ENCODE data around the gene ENHO.
A peak's percentile ranks its signal among the peaks of the same experiment; 100 is the strongest.
"Not testable (repeated sequence)": the region's sequence is repeated elsewhere in the genome, so short reads cannot be mapped to it uniquely, and the experiment has no call there.

ENHO gene

DNA sequence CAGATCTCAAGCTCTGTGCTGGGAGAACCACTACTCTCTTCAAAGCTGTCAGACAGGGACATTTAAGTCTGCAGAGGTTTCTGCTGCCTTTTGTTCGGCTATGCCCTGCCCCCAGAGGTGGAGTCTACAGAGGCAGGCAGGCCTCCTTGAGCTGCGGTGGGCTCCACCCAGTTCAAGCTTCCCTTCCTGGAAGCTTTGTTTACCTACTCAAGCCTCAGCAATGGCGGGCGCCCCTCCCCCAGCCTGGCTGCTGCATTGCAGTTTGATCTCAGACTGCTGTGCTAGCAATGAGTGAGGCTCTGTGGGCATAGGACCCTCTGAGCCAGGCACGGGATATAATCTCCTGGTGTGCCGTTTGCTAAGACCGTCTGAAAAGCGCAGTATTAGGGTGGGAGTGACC, 9.3 kb upstream of the ENHO start:
- H3K27ac Mint-ChIP-seq; H3K36me3 Mint-ChIP-seq (ENCODE audit: low read depth); H3K4me3 Mint-ChIP-seq; H3K9me3 Mint-ChIP-seq; intact Hi-C loops (cut with micrococcal nuclease): not testable (repeated sequence)
- H3K27me3 Mint-ChIP-seq, result peaks cover 56% of the 10 kb centered on the region
- H3K4me1 Mint-ChIP-seq (ENCODE audit: low read depth), result peaks cover 11% of the 10 kb centered on the region

DNA sequence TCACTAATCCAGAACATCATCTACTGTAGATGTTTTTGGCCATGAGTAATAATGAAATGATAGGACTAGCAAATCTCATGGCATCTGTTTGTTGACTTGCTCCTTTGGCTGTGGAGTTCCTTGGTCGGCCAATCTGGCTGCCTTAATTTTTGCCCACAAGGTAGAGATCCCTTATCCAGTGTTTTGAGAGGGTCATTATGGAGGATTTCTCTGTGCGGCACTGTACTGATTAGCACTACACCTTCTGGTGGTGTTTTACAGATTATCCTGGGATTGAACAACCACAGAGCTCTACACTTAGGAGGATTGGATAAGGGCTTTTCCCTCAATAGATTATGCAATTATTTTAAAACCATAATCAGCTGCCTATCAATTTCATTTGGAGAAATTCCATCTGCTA, 3.2 kb upstream of the ENHO start:
- H3K27me3 Mint-ChIP-seq, result peaks cover 65% of the 10 kb centered on the region

DNA sequence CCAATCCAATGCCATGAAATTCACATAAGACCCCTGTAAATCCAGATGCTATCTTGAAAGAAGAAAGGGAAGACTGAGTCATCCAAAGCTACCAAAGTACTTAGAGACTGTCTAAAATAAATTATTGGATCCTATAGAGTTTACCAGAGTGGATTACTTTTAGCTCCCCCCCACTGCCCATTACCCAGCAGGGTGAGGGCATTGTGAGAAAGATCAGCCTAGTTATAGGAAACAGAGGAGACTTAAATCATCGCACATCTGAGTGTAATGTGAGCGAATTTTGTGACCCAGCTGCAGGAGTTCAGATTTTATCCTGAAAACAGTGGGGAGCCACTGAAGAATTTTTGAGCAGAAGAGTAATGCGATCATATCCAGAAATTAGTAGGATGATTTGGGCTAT, 1.6 kb upstream of the ENHO start:
- H3K4me3 Mint-ChIP-seq, result no peak overlapping the region
- peaks cover 6% of the 10 kb centered on the region for H3K36me3 Mint-ChIP-seq (ENCODE audit: low read depth)
- H3K27ac Mint-ChIP-seq, result no peak overlapping the region
- peaks cover 52% of the 10 kb centered on the region for H3K27me3 Mint-ChIP-seq
- H3K4me1 Mint-ChIP-seq (ENCODE audit: low read depth), result peaks cover 34% of the 10 kb centered on the region
- H3K9me3 Mint-ChIP-seq, result no peaks in the 10 kb centered on the region
- intact Hi-C loops (cut with micrococcal nuclease), result no loop called here

More for the DNA sequence above, 3.2 kb upstream of the ENHO start:
- Mint-ChIP-seq H3K9me3 (no peaks in the 10 kb centered on the region), H3K4me3 (no peak overlapping the region), H3K4me1 (ENCODE audit: low read depth) (peaks cover 17% of the 10 kb centered on the region), H3K27ac (no peak overlapping the region), H3K36me3 (ENCODE audit: low read depth) (peaks cover 6% of the 10 kb centered on the region)
- intact Hi-C loops (cut with micrococcal nuclease), result no loop called here

DNA sequence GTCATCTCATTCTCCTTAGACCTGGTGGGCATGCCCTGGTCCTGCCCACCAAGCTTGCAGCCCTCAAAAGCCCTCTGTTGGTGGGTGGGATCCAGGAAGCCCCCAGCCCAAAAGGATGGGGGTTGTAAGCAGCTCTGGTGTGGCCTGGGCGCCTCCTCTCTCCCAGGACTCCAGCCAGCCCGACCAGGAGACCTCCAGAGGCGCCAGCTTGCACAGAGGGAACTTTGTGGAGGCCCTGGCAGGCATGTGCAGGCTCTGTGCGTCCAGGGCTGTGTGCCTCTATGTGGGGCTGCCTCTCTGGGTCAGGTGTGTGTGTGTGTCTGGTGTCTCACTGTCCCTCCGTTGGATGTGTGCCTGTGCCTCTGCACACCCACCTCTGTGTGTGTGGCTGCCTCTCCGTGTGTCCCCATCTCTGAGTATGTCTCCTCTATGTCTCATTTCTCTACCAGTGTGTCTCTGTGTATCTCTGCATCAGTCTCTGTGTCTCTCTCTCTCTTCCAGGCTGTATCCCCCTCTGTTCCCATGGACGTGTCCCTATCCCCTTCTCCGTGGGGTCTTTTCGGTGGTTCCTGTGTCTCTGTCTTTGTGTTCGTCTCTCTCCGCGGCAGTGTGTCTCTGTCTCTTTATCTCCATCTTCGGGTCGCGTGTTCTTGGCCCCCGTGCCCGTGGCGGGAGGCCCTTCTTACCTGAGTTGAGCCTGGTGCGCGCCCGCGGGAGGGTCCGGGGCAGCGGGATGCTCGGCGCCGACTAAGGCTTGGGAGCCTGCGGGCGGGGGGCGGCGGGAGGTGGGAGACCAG, 501 bp downstream of the ENHO start:
- H3K4me1 Mint-ChIP-seq (ENCODE audit: low read depth), result peaks cover 54% of the 10 kb centered on the region
- H3K36me3 Mint-ChIP-seq (ENCODE audit: low read depth), result peaks cover 6% of the 10 kb centered on the region
- peaks cover 46% of the 10 kb centered on the region for H3K27me3 Mint-ChIP-seq
- H3K4me3 Mint-ChIP-seq, result peak overlapping the region; percentile 83
- H3K27ac Mint-ChIP-seq, result peak overlapping the region; percentile 4
- intact Hi-C loops (cut with micrococcal nuclease), result no loop called here
- no peaks in the 10 kb centered on the region for H3K9me3 Mint-ChIP-seq

DNA sequence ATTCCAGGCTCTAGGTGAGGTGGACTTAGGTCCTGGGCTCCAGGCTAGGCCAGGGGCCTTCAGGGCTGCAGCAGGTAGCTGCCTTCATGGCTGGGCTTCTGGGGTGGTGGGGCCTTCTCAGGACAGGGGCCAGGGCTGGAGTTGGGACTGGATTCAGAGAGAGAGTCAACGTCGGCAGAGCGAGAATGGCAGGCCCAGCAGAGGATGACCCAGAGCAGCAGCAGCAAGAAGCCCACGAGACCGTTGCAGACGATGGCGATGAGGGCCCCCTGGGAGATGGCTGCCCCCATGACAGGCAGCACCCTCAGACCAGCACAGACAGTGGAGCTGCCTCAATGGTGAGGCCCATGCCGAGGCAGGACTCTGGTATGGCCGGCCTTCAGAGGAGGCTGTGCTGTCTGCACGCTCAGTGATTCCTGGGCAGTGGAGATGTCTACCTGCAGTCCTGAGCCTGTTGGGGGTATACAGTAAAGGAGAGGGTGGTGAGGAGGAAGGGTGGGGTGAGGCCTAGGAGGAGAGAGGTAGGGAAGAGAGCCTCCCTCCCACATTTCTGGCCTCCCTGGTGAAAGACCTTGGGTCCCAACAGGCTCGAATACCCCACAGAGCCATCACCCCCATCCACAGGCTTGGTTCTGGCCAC, 1.3 kb downstream of the ENHO start:
- peak overlapping the region; percentile 39 for H3K27ac Mint-ChIP-seq
- peak overlapping the region; percentile 83 for H3K4me3 Mint-ChIP-seq
- no peaks in the 10 kb centered on the region for H3K9me3 Mint-ChIP-seq
- peaks cover 6% of the 10 kb centered on the region for H3K36me3 Mint-ChIP-seq (ENCODE audit: low read depth)
- intact Hi-C loops (cut with micrococcal nuclease), result no loop called here
- H3K4me1 Mint-ChIP-seq (ENCODE audit: low read depth), result peaks cover 60% of the 10 kb centered on the region
- H3K27me3 Mint-ChIP-seq, result peaks cover 44% of the 10 kb centered on the region

DNA sequence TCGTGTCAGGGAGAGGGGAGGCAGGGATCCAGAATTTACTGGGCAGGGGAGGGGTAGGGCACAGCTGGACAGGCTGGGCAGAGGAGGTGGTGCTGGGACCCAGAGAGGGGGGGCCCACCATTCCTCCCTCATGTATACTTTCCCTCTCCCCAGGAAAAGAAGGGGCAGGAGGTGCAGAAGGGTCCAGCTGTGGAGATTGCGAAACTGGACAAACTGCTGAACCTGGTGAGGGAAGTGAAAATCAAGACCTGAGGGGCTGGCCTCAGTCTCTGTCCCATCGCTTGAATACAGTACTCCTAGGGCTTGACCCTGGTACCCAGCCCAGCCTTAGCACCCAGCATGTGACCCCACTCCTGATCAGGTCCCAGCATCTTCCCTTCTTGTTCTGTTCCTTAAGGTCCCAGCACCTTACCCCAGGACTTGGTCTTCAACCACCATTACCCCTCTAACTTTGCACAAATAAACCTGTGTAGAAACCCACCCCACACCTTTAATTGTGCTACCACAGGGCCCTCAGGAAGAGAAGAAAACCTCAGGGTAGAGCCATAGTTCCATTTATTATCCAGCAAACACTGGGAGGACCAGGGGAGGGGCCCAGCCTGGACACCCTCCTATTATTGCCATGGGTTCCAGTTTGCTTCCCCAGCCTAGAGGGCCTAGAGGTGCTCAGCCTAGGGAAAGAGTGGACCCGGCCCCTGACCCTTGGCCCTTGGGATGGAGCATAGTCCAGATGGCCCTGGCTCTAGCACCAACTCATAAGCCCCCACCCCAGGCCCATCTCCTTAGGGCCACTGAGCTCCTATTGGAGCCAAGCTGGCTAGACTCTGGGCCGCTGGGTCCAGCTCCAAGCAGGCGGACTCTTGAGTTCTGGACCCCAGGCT, 2.0 kb downstream of the ENHO start:
- Mint-ChIP-seq H3K27ac (peak overlapping the region; percentile 39), H3K27me3 (peaks cover 44% of the 10 kb centered on the region), H3K9me3 (no peaks in the 10 kb centered on the region), H3K36me3 (ENCODE audit: low read depth) (peaks cover 6% of the 10 kb centered on the region), H3K4me3 (peak overlapping the region; percentile 83), H3K4me1 (ENCODE audit: low read depth) (peaks cover 67% of the 10 kb centered on the region)
- intact Hi-C loops (cut with micrococcal nuclease), result no loop called here

DNA sequence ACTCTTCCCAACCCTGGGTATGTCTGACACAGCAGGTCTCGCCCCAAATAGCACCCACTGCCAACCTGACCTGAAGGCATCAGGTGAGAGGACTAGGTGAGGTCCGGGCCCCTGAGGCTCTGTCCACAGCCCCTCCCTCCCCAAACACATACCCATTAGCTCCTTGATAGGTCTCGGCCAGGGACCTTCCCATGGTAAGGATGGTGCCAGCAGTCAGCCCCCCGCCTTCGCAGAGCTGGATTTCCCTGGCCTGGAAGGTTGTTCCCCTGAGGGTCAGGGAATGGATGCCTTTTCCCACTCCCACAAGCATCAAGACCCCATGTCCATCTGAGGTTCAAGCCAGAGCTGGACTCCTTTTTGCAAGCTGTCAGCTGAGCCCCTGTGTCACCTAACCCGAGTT, 2.7 kb downstream of the ENHO start:
- H3K9me3 Mint-ChIP-seq, result no peaks in the 10 kb centered on the region
- intact Hi-C loops (cut with micrococcal nuclease), result no loop called here

DNA sequence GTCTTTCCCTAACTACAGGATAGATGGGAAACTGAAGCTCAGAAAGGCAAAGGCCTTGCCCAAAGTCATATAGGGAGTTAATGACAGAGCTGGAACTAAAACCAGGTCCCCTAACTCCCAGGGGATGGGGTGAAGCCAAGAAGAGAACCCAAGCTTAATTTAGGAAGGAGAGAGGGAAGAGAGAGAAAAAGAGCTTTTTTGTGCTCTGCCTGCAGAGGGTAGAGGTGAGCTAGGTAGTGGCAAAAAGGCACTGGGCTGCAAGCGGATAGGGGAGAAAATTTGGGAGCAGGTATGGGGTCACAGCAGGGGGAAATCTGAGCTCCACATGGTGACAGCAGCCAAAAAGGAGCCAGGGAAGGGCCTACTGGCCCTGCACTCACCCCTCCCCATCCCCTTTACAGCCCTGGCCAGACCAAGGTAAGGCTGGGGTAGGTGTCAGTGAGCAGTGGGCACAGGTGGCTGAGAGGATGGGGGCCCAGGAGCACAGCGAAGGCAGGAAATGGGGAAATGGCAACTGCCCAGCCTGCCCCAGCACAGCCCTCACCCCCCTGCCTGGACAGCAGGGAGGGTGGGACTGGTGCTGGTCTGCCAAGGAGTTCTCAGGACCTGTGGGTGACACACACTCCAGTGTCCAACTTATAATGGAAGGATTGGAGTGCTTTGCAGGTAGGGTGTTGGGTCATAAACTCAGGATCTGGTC, 3.3 kb downstream of the ENHO start:
- intact Hi-C loops (cut with micrococcal nuclease), result loop anchor here (1.0 kb wide), 1 partner anchor 61 kb away; the partner anchor contains the start of genes DNAI1 and FAM219A
- Mint-ChIP-seq H3K27me3 (peaks cover 36% of the 10 kb centered on the region), H3K4me3 (peak overlapping the region; percentile 1), H3K4me1 (ENCODE audit: low read depth) (peaks cover 73% of the 10 kb centered on the region), H3K9me3 (no peaks in the 10 kb centered on the region), H3K27ac (peak overlapping the region; percentile 75), H3K36me3 (ENCODE audit: low read depth) (peaks cover 6% of the 10 kb centered on the region)

More for the DNA sequence above, 2.7 kb downstream of the ENHO start:
- Mint-ChIP-seq H3K27me3 (peaks cover 38% of the 10 kb centered on the region), H3K27ac (peak overlapping the region; percentile 36), H3K4me1 (ENCODE audit: low read depth) (peaks cover 68% of the 10 kb centered on the region), H3K36me3 (ENCODE audit: low read depth) (peaks cover 6% of the 10 kb centered on the region), H3K4me3 (peak overlapping the region; percentile 50)

DNA sequence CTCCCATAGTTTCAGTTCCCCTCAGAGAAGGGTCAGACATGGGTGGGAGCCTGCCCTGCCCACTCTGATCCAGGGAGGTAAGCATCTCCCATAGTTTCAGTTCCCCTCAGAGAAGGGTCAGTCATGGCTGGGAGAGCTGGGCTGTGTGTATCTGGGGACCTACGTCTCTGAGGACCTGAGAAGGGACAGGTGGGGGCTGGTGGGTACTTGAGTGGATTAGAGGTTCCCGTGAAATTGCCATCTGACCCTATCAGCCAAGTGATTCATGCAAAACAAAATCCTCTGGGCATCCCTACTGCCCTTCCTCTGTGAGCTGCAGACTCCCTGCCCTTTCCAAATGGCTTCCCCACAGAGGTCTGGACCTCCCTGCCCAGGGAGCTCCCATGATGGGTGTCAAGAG, 3.9 kb downstream of the ENHO start:
- H3K36me3 Mint-ChIP-seq (ENCODE audit: low read depth), result peaks cover 6% of the 10 kb centered on the region
- peaks cover 74% of the 10 kb centered on the region for H3K4me1 Mint-ChIP-seq (ENCODE audit: low read depth)
- H3K27me3 Mint-ChIP-seq, result peaks cover 33% of the 10 kb centered on the region
- H3K9me3 Mint-ChIP-seq, result no peaks in the 10 kb centered on the region
- intact Hi-C loops (cut with micrococcal nuclease), result loop anchor here (1.0 kb wide), 1 partner anchor 61 kb away; the partner anchor contains the start of genes DNAI1 and FAM219A
- H3K27ac Mint-ChIP-seq, result peak overlapping the region; percentile 75
- no peak overlapping the region for H3K4me3 Mint-ChIP-seq

DNA sequence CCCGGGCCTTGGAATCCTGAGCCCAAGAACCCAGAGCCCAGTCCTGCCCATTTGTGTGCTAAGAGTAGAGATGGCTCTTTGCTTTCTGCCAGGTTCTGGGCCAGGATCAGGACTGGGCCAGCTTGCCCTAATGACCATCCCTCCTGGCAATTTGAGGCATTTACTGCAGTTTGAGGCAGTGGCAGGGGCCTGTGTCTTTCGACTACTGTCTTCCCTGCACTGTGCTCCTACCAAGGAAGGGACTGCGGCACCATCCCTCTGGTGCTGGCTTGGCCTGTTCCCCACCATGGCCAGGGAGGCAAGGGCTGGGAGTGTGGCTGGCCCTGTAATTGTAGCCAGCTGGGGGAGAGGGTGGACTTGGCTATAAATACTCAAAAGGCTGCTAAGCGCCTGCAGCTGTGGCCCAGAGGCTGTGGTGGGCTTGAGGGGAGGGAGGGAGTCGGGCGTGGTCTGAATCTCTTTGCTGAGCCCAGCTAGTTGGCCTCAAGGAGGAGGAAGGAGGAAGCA, 4.6 kb downstream of the ENHO start:
- peaks cover 78% of the 10 kb centered on the region for H3K4me1 Mint-ChIP-seq (ENCODE audit: low read depth)
- peaks cover 6% of the 10 kb centered on the region for H3K36me3 Mint-ChIP-seq (ENCODE audit: low read depth)
- H3K27me3 Mint-ChIP-seq, result peaks cover 27% of the 10 kb centered on the region
- H3K4me3 Mint-ChIP-seq, result no peak overlapping the region
- intact Hi-C loops (cut with micrococcal nuclease), result no loop called here
- peak overlapping the region; percentile 75 for H3K27ac Mint-ChIP-seq
- no peaks in the 10 kb centered on the region for H3K9me3 Mint-ChIP-seq

DNA sequence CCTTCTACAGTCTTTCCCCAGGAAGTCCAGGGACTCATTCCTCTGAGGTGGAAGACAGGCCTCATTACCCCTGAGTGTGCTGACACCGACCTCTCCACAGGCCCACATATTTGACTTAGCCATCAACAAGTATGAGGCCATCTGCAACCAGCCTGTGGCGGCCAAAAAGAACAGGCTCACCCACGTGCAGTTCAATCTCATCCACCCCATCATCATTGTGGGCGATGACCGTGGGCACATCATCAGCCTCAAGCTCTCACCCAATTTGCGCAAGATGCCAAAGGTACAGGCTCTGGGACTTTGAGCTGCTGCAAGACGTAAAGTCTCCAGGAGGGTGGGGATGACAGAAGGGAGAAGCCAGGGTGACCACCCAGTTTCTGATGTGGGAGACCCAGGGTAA, 5.6 kb downstream of the ENHO start:
- intact Hi-C loops (cut with micrococcal nuclease), result no loop called here
- peaks cover 6% of the 10 kb centered on the region for H3K36me3 Mint-ChIP-seq (ENCODE audit: low read depth)

DNA sequence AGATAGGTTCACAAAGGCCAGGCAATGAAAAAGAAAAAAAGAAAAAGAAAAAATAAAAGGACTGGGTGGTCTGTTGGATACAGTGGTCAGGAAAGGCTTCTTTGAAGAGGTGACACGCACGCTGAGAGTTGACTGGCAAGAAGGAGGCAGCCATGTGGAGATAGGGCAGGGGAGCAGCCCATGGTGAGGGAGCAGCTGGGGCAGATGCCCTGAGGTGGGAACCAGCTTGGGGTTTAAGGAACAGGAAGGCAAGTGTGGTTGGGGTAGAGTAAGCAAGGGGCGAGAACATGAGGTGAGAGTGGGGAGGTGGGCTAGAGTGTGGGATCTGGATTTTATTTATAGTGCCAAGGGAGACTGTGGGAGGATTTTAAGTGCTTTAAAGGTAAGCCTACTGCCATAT, 6.8 kb downstream of the ENHO start:
- Mint-ChIP-seq H3K27ac (no peak overlapping the region), H3K4me3 (no peak overlapping the region), H3K9me3 (no peaks in the 10 kb centered on the region), H3K27me3 (peaks cover 14% of the 10 kb centered on the region), H3K36me3 (ENCODE audit: low read depth) (no peaks in the 10 kb centered on the region), H3K4me1 (ENCODE audit: low read depth) (peaks cover 70% of the 10 kb centered on the region)
- intact Hi-C loops (cut with micrococcal nuclease), result no loop called here

More for the DNA sequence above, 5.6 kb downstream of the ENHO start:
- peak overlapping the region; percentile 75 for H3K27ac Mint-ChIP-seq
- peaks cover 23% of the 10 kb centered on the region for H3K27me3 Mint-ChIP-seq
- peaks cover 79% of the 10 kb centered on the region for H3K4me1 Mint-ChIP-seq (ENCODE audit: low read depth)
- H3K4me3 Mint-ChIP-seq, result peak overlapping the region; percentile 47
- H3K9me3 Mint-ChIP-seq, result no peaks in the 10 kb centered on the region

DNA sequence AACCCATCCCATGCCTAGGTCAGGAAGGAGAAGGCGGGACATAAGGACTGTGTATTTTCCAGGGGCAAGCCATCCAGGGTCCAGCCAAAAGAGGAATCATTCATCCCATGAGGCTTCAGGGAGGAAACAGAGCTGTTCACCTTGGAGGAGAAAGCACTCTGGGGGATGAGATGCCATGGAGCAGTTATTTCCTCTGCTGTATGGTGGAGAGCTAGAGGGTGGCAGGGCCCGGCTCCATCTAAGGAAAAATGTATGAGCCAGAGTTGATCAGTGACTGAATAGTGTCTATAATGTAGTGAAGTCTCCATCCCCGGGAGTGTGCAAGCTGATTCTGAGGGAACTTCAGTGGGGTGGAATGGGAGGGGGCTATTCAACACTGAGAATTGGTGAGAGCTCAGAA, 8.0 kb downstream of the ENHO start:
- Mint-ChIP-seq H3K27me3 (peaks cover 22% of the 10 kb centered on the region), H3K36me3 (ENCODE audit: low read depth) (no peaks in the 10 kb centered on the region), H3K4me1 (ENCODE audit: low read depth) (peaks cover 70% of the 10 kb centered on the region), H3K27ac (no peak overlapping the region), H3K9me3 (no peaks in the 10 kb centered on the region), H3K4me3 (no peak overlapping the region)
- intact Hi-C loops (cut with micrococcal nuclease), result no loop called here
